ENCODE measurements around the gene MECP2. TPM values are rescaled to one million over a fixed set of nuclear protein-coding genes. Genes with fewer than 3 reads are reported as not detected.

The MECP2 gene
- total and polyA plus RNA-seq, 2 donors from 2014 or later: 14.0 to 74.7 TPM

- no peak for TF ChIP-seq CTCF (IDR thresholded peaks at IDR 0.05; ENCODE audit: borderline replicate concordance, extremely low read depth, insufficient read depth)
- Histone ChIP-seq H3K9me3 (ENCODE audit: control insufficient read depth in 2 of 3, insufficient read depth in 1 of 3, low read length in 3 of 3) (no peaks in the 10 kb centered on the region), H3K36me3 (ENCODE audit: control insufficient read depth in 2 of 3, insufficient read depth in 3 of 3, low read length in 3 of 3) (peaks cover 0 to 2% (median 0%) of the 10 kb centered on the region in 3 donors), H3K27ac (ENCODE audit: low read depth in 2 of 2, low read length in 2 of 2) (no peak overlapping the region), H3K9ac (ENCODE audit: low read length in 3 of 3) (no peak overlapping the region), H3K4me1 (ENCODE audit: control insufficient read depth in 2 of 3, insufficient read depth in 2 of 3, low read depth in 1 of 3, low read length in 3 of 3) (peaks cover 0 to 7% (median 3%) of the 10 kb centered on the region in 3 donors), H3K4me3 (ENCODE audit: low read length in 3 of 3) (no peak overlapping the region), H3K27me3 (ENCODE audit: control insufficient read depth, insufficient read depth, low read length) (no peaks in the 10 kb centered on the region)
- FAIRE-seq (no peak), DNase-seq (peak in 1 of 5 donors; percentile 70)
- intact Hi-C loops (cut with DNase I): no loop called here
Measured at GRCh38 chrX:154015581-154016264, 81.8 kb downstream of the MECP2 start.

- DNase-seq (peak in 1 of 5 donors; percentile 66), FAIRE-seq (no peak)
- TF ChIP-seq CTCF (IDR thresholded peaks at IDR 0.05; ENCODE audit: borderline replicate concordance, extremely low read depth, insufficient read depth): no peak
- Histone ChIP-seq H3K9ac (ENCODE audit: low read length in 3 of 3) (no peak overlapping the region), H3K27me3 (ENCODE audit: control insufficient read depth, insufficient read depth, low read length) (no peaks in the 10 kb centered on the region), H3K36me3 (ENCODE audit: control insufficient read depth in 2 of 3, insufficient read depth in 3 of 3, low read length in 3 of 3) (peaks cover 0 to 2% (median 0%) of the 10 kb centered on the region in 3 donors), H3K27ac (ENCODE audit: low read depth in 2 of 2, low read length in 2 of 2) (no peak overlapping the region), H3K9me3 (ENCODE audit: control insufficient read depth in 2 of 3, insufficient read depth in 1 of 3, low read length in 3 of 3) (no peaks in the 10 kb centered on the region), H3K4me3 (ENCODE audit: low read length in 3 of 3) (no peak overlapping the region), H3K4me1 (ENCODE audit: control insufficient read depth in 2 of 3, insufficient read depth in 2 of 3, low read depth in 1 of 3, low read length in 3 of 3) (peaks cover 0 to 2% (median 0%) of the 10 kb centered on the region in 3 donors)
- intact Hi-C loops (cut with DNase I): no loop called here
Measured at GRCh38 chrX:154014429-154015380, 82.8 kb downstream of the MECP2 start.

- DNase-seq (peak; percentile 42 to 68 (median 48)), FAIRE-seq (no peak)
- peaks cover 0 to 2% (median 0%) of the 10 kb centered on the region in 3 donors for H3K4me1 ChIP-seq (ENCODE audit: control insufficient read depth in 2 of 3, insufficient read depth in 2 of 3, low read depth in 1 of 3, low read length in 3 of 3)
- H3K4me3 ChIP-seq (ENCODE audit: low read length in 3 of 3): no peak overlapping the region
- no peaks in the 10 kb centered on the region for H3K9me3 ChIP-seq (ENCODE audit: control insufficient read depth in 2 of 3, insufficient read depth in 1 of 3, low read length in 3 of 3)
- no peaks in the 10 kb centered on the region for H3K27me3 ChIP-seq (ENCODE audit: control insufficient read depth, insufficient read depth, low read length)
- TF ChIP-seq CTCF (IDR thresholded peaks at IDR 0.05; ENCODE audit: borderline replicate concordance, extremely low read depth, insufficient read depth): peak; percentile 79
- H3K27ac ChIP-seq (ENCODE audit: low read depth in 2 of 2, low read length in 2 of 2): no peak overlapping the region
- H3K36me3 ChIP-seq (ENCODE audit: control insufficient read depth in 2 of 3, insufficient read depth in 3 of 3, low read length in 3 of 3): peaks cover 0 to 2% (median 0%) of the 10 kb centered on the region in 3 donors
- H3K9ac ChIP-seq (ENCODE audit: low read length in 3 of 3): no peak overlapping the region
- intact Hi-C loops (cut with DNase I): no loop called here
Measured at GRCh38 chrX:154013614-154014360, 83.7 kb downstream of the MECP2 start.

All from kidney (tissue), 14 donors.